OCI-LY1 (cell line): Measurements from ENCODE around the gene RHEBL1.

Source experiments
- H2AFZ ChIP-seq: fragments of 200-600 bp; sonication (generic), shearing (Covaris generic); 2 replicates; pipeline ENCODE4 v1.6.0; 2014; ENCODE audit warnings: antibody characterized with exemption, mild to moderate bottlenecking, low read length
- H3F3A ChIP-seq: fragments of 200-600 bp; sonication (generic), shearing (Covaris generic); 2 replicates; pipeline ENCODE4 v1.6.0; 2014; ENCODE audit warnings: mild to moderate bottlenecking, antibody characterized with exemption, low read length, moderate library complexity; ENCODE audit not compliant: insufficient read depth
- H3K27ac ChIP-seq: fragments of 200-600 bp; sonication (generic); 2 replicates; pipeline ENCODE4 v1.5.1; 2014; ENCODE audit warnings: low read length, mixed run types, mild to moderate bottlenecking, low read depth; ENCODE audit not compliant: poor library complexity, severe bottlenecking
- H3K27me3 ChIP-seq: fragments of 200-600 bp; sonication (generic); 2 replicates; pipeline ENCODE4 v1.6.0; 2014; ENCODE audit warnings: antibody characterized with exemption, mild to moderate bottlenecking, low read length, moderate library complexity; ENCODE audit not compliant: insufficient read depth
- H3K36me3 ChIP-seq: fragments of 200-600 bp; sonication (generic); 2 replicates; pipeline ENCODE4 v1.6.1; 2014; ENCODE audit warnings: mild to moderate bottlenecking, antibody characterized with exemption, low read length, moderate library complexity, mixed read lengths; ENCODE audit not compliant: insufficient read depth
- H3K4me1 ChIP-seq: fragments of 200-600 bp; sonication (generic); 2 replicates; pipeline ENCODE4 v1.5.1; 2014; ENCODE audit warnings: mild to moderate bottlenecking, low read length, moderate library complexity; ENCODE audit not compliant: insufficient read depth, severe bottlenecking
- H3K4me2 ChIP-seq: fragments of 200-600 bp; sonication (generic), shearing (Covaris generic); 2 replicates; pipeline ENCODE4 v1.6.1; 2014; ENCODE audit warnings: low read length
- H3K4me3 ChIP-seq: fragments of 200-600 bp; sonication (generic); 2 replicates; pipeline ENCODE4 v1.5.1; 2014; ENCODE audit warnings: low read length, low read depth, mild to moderate bottlenecking, mixed read lengths; ENCODE audit not compliant: poor library complexity, severe bottlenecking
- H3K79me2 ChIP-seq: fragments of 200-600 bp; shearing (Covaris generic); 2 replicates; pipeline ENCODE4 v1.6.1; 2016; ENCODE audit warnings: mixed run types, low read length, mixed read lengths; ENCODE audit not compliant: insufficient read depth
- H3K9ac ChIP-seq: fragments of 200-600 bp; sonication (generic), shearing (Covaris generic); 2 replicates; pipeline ENCODE4 v1.6.1; 2014; ENCODE audit warnings: mild to moderate bottlenecking, low read length, mixed read lengths
- H3K9me2 ChIP-seq: fragments of 200-600 bp; sonication (generic), shearing (Covaris generic); 2 replicates; pipeline ENCODE4 v1.6.1; 2014; ENCODE audit warnings: low read depth, mild to moderate bottlenecking, low read length, mixed read lengths
- H3K9me3 ChIP-seq: fragments of 200-600 bp; shearing (Covaris generic); 2 replicates; pipeline ENCODE4 v1.6.1; 2014; ENCODE audit warnings: low read length, mixed read lengths
- H4K20me1 ChIP-seq: fragments of 200-600 bp; sonication (generic), shearing (Covaris generic); 2 replicates; pipeline ENCODE4 v1.6.0; 2016; ENCODE audit warnings: mild to moderate bottlenecking, low read length; ENCODE audit not compliant: insufficient read depth
- CTCF ChIP-seq: fragments of 200-600 bp; sonication (generic), shearing (Covaris generic); IDR thresholded peaks from 2 replicates; pipeline ENCODE4 v1.5.1; 2017; ENCODE audit warnings: mild to moderate bottlenecking, antibody characterized with exemption, low read length, moderate library complexity, mixed read lengths
- EZH2 ChIP-seq: fragments of 200-600 bp; sonication (generic), shearing (Covaris generic); IDR thresholded peaks from 2 replicates; pipeline ENCODE4 v1.8.0; 2017; ENCODE audit warnings: borderline replicate concordance, mixed run types, mild to moderate bottlenecking, antibody characterized with exemption, low read length, moderate library complexity, mixed read lengths

RHEBL1 gene

GRCh38 chr12:49055978-49056754 lies 13.6 kb downstream of the RHEBL1 start:
- peaks cover 46% of the 10 kb centered on the region for H3K36me3 ChIP-seq
- no peaks in the 10 kb centered on the region for H3K27me3 ChIP-seq
- H3K4me3 ChIP-seq = peak overlapping the region; percentile 76
- no peaks in the 10 kb centered on the region for H3K9me2 ChIP-seq
- peak overlapping the region; percentile 99 for H3K4me2 ChIP-seq
- peaks cover 38% of the 10 kb centered on the region for H3K4me1 ChIP-seq
- H3K27ac ChIP-seq = peak overlapping the region; percentile 25
- no peak overlapping the region for H2AFZ ChIP-seq
- 0 out of 2 replicates have a peak, but pooled peaks cover 2% of the 10 kb centered on the region for H4K20me1 ChIP-seq
- no peaks in the 10 kb centered on the region for H3F3A ChIP-seq
- peak overlapping the region; percentile 89; the same call in 1 of the 2 replicates for H3K9ac ChIP-seq
- no peak for TF ChIP-seq EZH2
- peaks cover 56% of the 10 kb centered on the region for H3K79me2 ChIP-seq
- H3K9me3 ChIP-seq = no peaks in the 10 kb centered on the region

GRCh38 chr12:49055092-49055491 lies 14.7 kb downstream of the RHEBL1 start:
- Histone ChIP-seq H4K20me1 (0 out of 2 replicates have a peak, but pooled peaks cover 2% of the 10 kb centered on the region), H3K9me2 (no peaks in the 10 kb centered on the region), H3F3A (no peaks in the 10 kb centered on the region), H3K9me3 (no peaks in the 10 kb centered on the region), H3K27ac (no peak overlapping the region), H3K9ac (no peak overlapping the region), H3K27me3 (no peaks in the 10 kb centered on the region), H2AFZ (no peak overlapping the region), H3K79me2 (peaks cover 54% of the 10 kb centered on the region), H3K36me3 (peaks cover 57% of the 10 kb centered on the region), H3K4me1 (peaks cover 38% of the 10 kb centered on the region), H3K4me2 (no peak overlapping the region), H3K4me3 (no peak overlapping the region)
- TF ChIP-seq EZH2 = no peak
- no peak for TF ChIP-seq CTCF

GRCh38 chr12:49054524-49054923 lies 15.3 kb downstream of the RHEBL1 start:
- Histone ChIP-seq H3K79me2 (peaks cover 48% of the 10 kb centered on the region), H3K9me2 (no peaks in the 10 kb centered on the region), H3K27me3 (no peaks in the 10 kb centered on the region), H4K20me1 (0 out of 2 replicates have a peak, but pooled peaks cover 2% of the 10 kb centered on the region), H3K4me3 (no peak overlapping the region), H3K4me2 (no peak overlapping the region), H2AFZ (no peak overlapping the region), H3K9ac (no peak overlapping the region), H3F3A (no peaks in the 10 kb centered on the region), H3K9me3 (no peaks in the 10 kb centered on the region), H3K4me1 (peaks cover 38% of the 10 kb centered on the region), H3K36me3 (peaks cover 62% of the 10 kb centered on the region), H3K27ac (no peak overlapping the region)
- TF ChIP-seq CTCF (no peak), EZH2 (no peak)
